Islet of Langerhans (tissue), 1 donor: ENCODE measurements around the gene ACVR1B.

ENCODE experiments used
- FAIRE-seq: peaks from one replicate; lab custom pipeline; 2011; peaks lifted over from hg19 to GRCh38; lab: Jason Lieb, UNC

The ACVR1B gene

GRCh38 chr12:51917746-51918453 lies 33.6 kb upstream of the ACVR1B start:
- FAIRE-seq, result no peak

GRCh38 chr12:51920046-51920445 lies 31.5 kb upstream of the ACVR1B start:
- FAIRE-seq, result no peak

- FAIRE-seq, result no peak
These were observed 30.3 kb upstream of the ACVR1B start for GRCh38 chr12:51921017-51921725.

GRCh38 chr12:51922146-51922545 lies 29.4 kb upstream of the ACVR1B start:
- FAIRE-seq, result no peak

GRCh38 chr12:51922762-51923505 lies 28.6 kb upstream of the ACVR1B start:
- FAIRE-seq, result no peak

GRCh38 chr12:51923506-51924365 lies 27.8 kb upstream of the ACVR1B start:
- FAIRE-seq, result no peak

GRCh38 chr12:51924551-51925319 lies 26.8 kb upstream of the ACVR1B start:
- FAIRE-seq, result no peak

GRCh38 chr12:51925346-51926063 lies 26.0 kb upstream of the ACVR1B start:
- no peak for FAIRE-seq

- FAIRE-seq, result no peak
These were observed 25.4 kb upstream of the ACVR1B start for GRCh38 chr12:51926064-51926632.

- peak; percentile 68 for FAIRE-seq
These were observed 24.8 kb upstream of the ACVR1B start for GRCh38 chr12:51926718-51927117.

GRCh38 chr12:51932218-51933076 lies 19.1 kb upstream of the ACVR1B start:
- FAIRE-seq, result no peak

GRCh38 chr12:51934080-51934479 lies 17.4 kb upstream of the ACVR1B start:
- no peak for FAIRE-seq

GRCh38 chr12:51937926-51938325 lies 13.6 kb upstream of the ACVR1B start:
- no peak for FAIRE-seq

GRCh38 chr12:51938726-51939125 lies 12.8 kb upstream of the ACVR1B start:
- no peak for FAIRE-seq

GRCh38 chr12:51941011-51941581 lies 10.4 kb upstream of the ACVR1B start:
- FAIRE-seq, result no peak

- no peak for FAIRE-seq
These were observed 9.9 kb upstream of the ACVR1B start for GRCh38 chr12:51941604-51942003.

GRCh38 chr12:51942056-51942455 lies 9.4 kb upstream of the ACVR1B start:
- no peak for FAIRE-seq

- no peak for FAIRE-seq
These were observed 8.9 kb upstream of the ACVR1B start for GRCh38 chr12:51942501-51943000.

- no peak for FAIRE-seq
These were observed 8.2 kb upstream of the ACVR1B start for GRCh38 chr12:51943346-51943745.
